K562 (cell line): Measurements from ENCODE around the gene TCF4. TPM values are rescaled to one million over a fixed set of nuclear protein-coding genes. Genes with fewer than 3 reads are reported as not detected.

Source experiments
- CEBPB ChIP-seq: fragments of 450-650 bp; IDR thresholded peaks from 2 replicates; pipeline ENCODE4 v1.6.1; 2016; ENCODE audit warnings: missing genetic modification characterization, missing compliant biosample characterization
- CTBP1 ChIP-seq: fragments of 450-650 bp; IDR thresholded peaks from 2 replicates; pipeline ENCODE4 v1.6.1; 2016; ENCODE audit warnings: borderline replicate concordance
- DPF2 ChIP-seq: fragments of 450-650 bp; IDR thresholded peaks from 2 replicates; pipeline ENCODE4 v1.6.1; 2016
- ELF2 ChIP-seq: fragments of 250-450 bp; sonication (Bioruptor Pico); IDR thresholded peaks from 2 replicates; pipeline ENCODE4 v1.5.0; 2021; ENCODE audit warnings: mild to moderate bottlenecking
- ETV5 ChIP-seq: sonication (generic); formaldehyde crosslinking; IDR thresholded peaks from 2 replicates; pipeline ENCODE4 v1.4.0; 2020; ENCODE audit warnings: low read depth, mild to moderate bottlenecking, missing genetic modification reagents
- FUS ChIP-seq: fragments of 200-400 bp; formaldehyde crosslinking; optimal IDR thresholded peaks from 2 replicates; pipeline ENCODE3; 2017; ENCODE audit warnings: low read depth, low read length
- HNRNPLL ChIP-seq: fragments of 200-400 bp; formaldehyde crosslinking; IDR thresholded peaks from 2 replicates; pipeline ENCODE4 v1.6.1; 2017; ENCODE audit warnings: low read length, low read depth, mild to moderate bottlenecking; ENCODE audit not compliant: poor library complexity, severe bottlenecking
- JUND ChIP-seq, 2 experiments: IDR thresholded peaks; 2 replicates in 1 of 2; 3 replicates in 1 of 2; pipeline ENCODE4 v1.6.1; 2011; ENCODE audit warnings: borderline replicate concordance in 2 of 2, low read depth in 2 of 2, low read length in 2 of 2, improper control_type of control experiment in 1 of 2, missing biosample characterization in 1 of 2, missing genetic modification characterization in 1 of 2, missing genetic modification reagents in 1 of 2
- NCOA6 ChIP-seq: fragments of 450-650 bp; IDR thresholded peaks from 2 replicates; pipeline ENCODE4 v1.6.1; 2017; ENCODE audit warnings: mild to moderate bottlenecking
- TAL1 ChIP-seq: fragments of 450-650 bp; IDR thresholded peaks from 2 replicates; pipeline ENCODE4 v1.6.1; 2016; ENCODE audit warnings: mild to moderate bottlenecking
- ZNF175 ChIP-seq: fragments of 200-800 bp; sonication (Bioruptor generic); IDR thresholded peaks from 2 replicates; pipeline ENCODE4 v1.6.1; 2016; ENCODE audit warnings: low read depth, mild to moderate bottlenecking, missing genetic modification characterization, missing compliant biosample characterization
- ZNF197 ChIP-seq: fragments of 200-800 bp; sonication (Bioruptor generic); IDR thresholded peaks from 2 replicates; pipeline ENCODE4 v1.6.1; 2016; ENCODE audit warnings: low read depth, missing genetic modification characterization, missing compliant biosample characterization
- ZNF561 ChIP-seq: fragments of 450-650 bp; formaldehyde crosslinking; conservative IDR thresholded peaks from 2 replicates; pipeline ENCODE4 v1.4.0; 2020; ENCODE audit warnings: mild to moderate bottlenecking, moderate library complexity
- polyA plus RNA-seq, 8 experiments: library from polyadenylated mRNA; depleted of rRNA in 4 of 8; stranded (reverse) in 5 of 8; unstranded in 3 of 8; fragments of >200 nt; fragmentation: Nextera tagmentation in 2 of 8; fragmentation: Illumina TruSeq in 1 of 8; extraction: Ambion mirVana in 2 of 8; extraction: Trizol in 1 of 8; gene quantifications; 2 replicates each; pipeline versions ENCODE4 v1.2.1 to v1.2.3, GENCODE V29; 2011 to 2014; ENCODE audit warnings: inconsistent platforms in 1 of 8, missing spikeins in 1 of 8
- total RNA-seq, 7 experiments: library from RNA; depleted of rRNA in 6 of 7; stranded (reverse); fragments of >200 nt in 6 of 7; fragmentation: Illumina TruSeq in 2 of 7; extraction: Trizol in 2 of 7; gene quantifications; 2 replicates each; pipeline versions ENCODE4 v1.2.1 to v1.2.3, GENCODE V29; 2011 to 2021; ENCODE audit warnings: low replicate concordance in 1 of 7
- TF ChIP-seq, protein P1 (sequence below): fragments of 450-650 bp; formaldehyde crosslinking; IDR thresholded peaks from 2 replicates; pipeline ENCODE4 v1.4.0; 2020; ENCODE audit warnings: mild to moderate bottlenecking, moderate library complexity
- TF ChIP-seq, protein P2 (sequence below): IDR thresholded peaks from 2 replicates; pipeline ENCODE4 v1.6.1; 2011; ENCODE audit not compliant: insufficient read length; ENCODE audit errors: extremely low read depth
- TF ChIP-seq, protein P3 (sequence below): fragments of 450-650 bp; IDR thresholded peaks from 2 replicates; pipeline ENCODE4 v1.6.1; 2016; ENCODE audit warnings: antibody characterized with exemption
- TF ChIP-seq, protein P4 (sequence below): fragments of 250-450 bp; sonication (Bioruptor Pico); IDR thresholded peaks from 2 replicates; pipeline ENCODE4 v1.8.0; 2021; ENCODE audit warnings: borderline replicate concordance, mild to moderate bottlenecking, moderate library complexity; ENCODE audit not compliant: poor library complexity, severe bottlenecking
- TF ChIP-seq, protein P5 (sequence below): fragments of 450-650 bp; IDR thresholded peaks from 2 replicates; pipeline ENCODE4 v1.6.1; 2018; ENCODE audit not compliant: partially characterized antibody

The TCF4 gene
- total and polyA plus RNA-seq, 9 of the 15 experiments (the other 6 are each of a cell fraction or from before 2014, with no cell fraction given): 4.8 to 24.7 (median 15.2) TPM

DNA sequence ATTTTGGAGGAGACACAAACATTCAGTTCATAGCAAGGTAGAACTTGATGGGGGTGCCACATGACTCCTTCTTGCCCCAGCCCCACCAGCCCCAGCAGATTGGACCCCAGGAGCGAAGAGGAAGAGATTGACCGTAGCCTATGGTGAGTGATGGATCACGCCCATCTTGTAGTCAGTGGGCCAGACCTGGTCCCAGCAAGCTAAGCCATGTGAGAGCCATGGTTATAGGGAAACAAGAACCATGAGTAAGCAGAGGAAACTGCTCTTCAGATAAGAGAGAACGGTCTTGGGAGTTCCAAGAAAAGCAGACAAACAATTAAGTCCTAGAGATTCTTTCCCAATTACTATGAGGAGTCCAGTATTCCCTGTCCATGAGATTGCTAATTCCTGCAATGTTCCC lies 4.6 kb upstream of the TCF4 start (continued):
- TF ChIP-seq, protein P1, sequence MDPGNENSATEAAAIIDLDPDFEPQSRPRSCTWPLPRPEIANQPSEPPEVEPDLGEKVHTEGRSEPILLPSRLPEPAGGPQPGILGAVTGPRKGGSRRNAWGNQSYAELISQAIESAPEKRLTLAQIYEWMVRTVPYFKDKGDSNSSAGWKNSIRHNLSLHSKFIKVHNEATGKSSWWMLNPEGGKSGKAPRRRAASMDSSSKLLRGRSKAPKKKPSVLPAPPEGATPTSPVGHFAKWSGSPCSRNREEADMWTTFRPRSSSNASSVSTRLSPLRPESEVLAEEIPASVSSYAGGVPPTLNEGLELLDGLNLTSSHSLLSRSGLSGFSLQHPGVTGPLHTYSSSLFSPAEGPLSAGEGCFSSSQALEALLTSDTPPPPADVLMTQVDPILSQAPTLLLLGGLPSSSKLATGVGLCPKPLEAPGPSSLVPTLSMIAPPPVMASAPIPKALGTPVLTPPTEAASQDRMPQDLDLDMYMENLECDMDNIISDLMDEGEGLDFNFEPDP (CRISPR knock-in tag): no peak
- no peak for TF ChIP-seq FUS
- TF ChIP-seq, protein P2, sequence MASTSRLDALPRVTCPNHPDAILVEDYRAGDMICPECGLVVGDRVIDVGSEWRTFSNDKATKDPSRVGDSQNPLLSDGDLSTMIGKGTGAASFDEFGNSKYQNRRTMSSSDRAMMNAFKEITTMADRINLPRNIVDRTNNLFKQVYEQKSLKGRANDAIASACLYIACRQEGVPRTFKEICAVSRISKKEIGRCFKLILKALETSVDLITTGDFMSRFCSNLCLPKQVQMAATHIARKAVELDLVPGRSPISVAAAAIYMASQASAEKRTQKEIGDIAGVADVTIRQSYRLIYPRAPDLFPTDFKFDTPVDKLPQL: no peak
- TF ChIP-seq CEBPB (tag): peak; percentile 46; the same call in 1 of the 2 replicates
- no peak for TF ChIP-seq NCOA6
- peak; percentile 67 for TF ChIP-seq JUND (IDR thresholded peaks at IDR 0.05; ENCODE audit: borderline replicate concordance, low read depth, low read length)
- peak; percentile 61; the same call in 1 of the 3 replicates for TF ChIP-seq JUND (tag; IDR thresholded peaks at IDR 0.05; ENCODE audit: borderline replicate concordance, low read depth, low read length)
- TF ChIP-seq, protein P3, sequence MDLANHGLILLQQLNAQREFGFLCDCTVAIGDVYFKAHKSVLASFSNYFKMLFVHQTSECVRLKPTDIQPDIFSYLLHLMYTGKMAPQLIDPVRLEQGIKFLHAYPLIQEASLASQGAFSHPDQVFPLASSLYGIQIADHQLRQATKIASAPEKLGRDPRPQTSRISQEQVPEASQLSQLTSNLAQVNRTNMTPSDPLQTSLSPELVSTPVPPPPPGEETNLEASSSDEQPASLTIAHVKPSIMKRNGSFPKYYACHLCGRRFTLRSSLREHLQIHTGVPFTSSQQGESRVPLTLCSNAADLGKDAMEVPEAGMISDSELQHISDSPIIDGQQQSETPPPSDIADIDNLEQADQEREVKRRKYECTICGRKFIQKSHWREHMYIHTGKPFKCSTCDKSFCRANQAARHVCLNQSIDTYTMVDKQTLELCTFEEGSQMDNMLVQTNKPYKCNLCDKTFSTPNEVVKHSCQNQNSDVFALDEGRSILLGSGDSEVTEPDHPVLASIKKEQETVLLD: no peak
- TF ChIP-seq, protein P4, sequence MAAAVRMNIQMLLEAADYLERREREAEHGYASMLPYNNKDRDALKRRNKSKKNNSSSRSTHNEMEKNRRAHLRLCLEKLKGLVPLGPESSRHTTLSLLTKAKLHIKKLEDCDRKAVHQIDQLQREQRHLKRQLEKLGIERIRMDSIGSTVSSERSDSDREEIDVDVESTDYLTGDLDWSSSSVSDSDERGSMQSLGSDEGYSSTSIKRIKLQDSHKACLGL (CRISPR knock-in tag): no peak
- peak; percentile 77; the same call in 1 of the 2 replicates for TF ChIP-seq ZNF197
- 0 out of 2 replicates have a peak, but pooled peaks have one; percentile 44 for TF ChIP-seq ZNF175 (CRISPR knock-in tag)
- TF ChIP-seq ELF2 (CRISPR knock-in tag): no peak
- TF ChIP-seq ZNF561 (CRISPR knock-in tag): no peak
- TF ChIP-seq ETV5 (CRISPR knock-in tag): peak; percentile 47; the same call in 1 of the 2 replicates
- TF ChIP-seq, protein P5, sequence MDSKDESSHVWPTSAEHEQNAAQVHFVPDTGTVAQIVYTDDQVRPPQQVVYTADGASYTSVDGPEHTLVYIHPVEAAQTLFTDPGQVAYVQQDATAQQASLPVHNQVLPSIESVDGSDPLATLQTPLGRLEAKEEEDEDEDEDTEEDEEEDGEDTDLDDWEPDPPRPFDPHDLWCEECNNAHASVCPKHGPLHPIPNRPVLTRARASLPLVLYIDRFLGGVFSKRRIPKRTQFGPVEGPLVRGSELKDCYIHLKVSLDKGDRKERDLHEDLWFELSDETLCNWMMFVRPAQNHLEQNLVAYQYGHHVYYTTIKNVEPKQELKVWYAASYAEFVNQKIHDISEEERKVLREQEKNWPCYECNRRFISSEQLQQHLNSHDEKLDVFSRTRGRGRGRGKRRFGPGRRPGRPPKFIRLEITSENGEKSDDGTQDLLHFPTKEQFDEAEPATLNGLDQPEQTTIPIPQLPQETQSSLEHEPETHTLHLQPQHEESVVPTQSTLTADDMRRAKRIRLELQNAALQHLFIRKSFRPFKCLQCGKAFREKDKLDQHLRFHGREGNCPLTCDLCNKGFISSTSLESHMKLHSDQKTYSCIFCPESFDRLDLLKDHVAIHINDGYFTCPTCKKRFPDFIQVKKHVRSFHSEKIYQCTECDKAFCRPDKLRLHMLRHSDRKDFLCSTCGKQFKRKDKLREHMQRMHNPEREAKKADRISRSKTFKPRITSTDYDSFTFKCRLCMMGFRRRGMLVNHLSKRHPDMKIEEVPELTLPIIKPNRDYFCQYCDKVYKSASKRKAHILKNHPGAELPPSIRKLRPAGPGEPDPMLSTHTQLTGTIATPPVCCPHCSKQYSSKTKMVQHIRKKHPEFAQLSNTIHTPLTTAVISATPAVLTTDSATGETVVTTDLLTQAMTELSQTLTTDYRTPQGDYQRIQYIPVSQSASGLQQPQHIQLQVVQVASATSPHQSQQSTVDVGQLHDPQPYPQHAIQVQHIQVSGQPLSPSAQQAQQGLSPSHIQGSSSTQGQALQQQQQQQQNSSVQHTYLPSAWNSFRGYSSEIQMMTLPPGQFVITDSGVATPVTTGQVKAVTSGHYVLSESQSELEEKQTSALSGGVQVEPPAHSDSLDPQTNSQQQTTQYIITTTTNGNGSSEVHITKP: peak; percentile 29
- TF ChIP-seq CTBP1: 0 out of 2 replicates have a peak, but pooled peaks have one; percentile 36
- TF ChIP-seq HNRNPLL: no peak
- 0 out of 2 replicates have a peak, but pooled peaks have one; percentile 11 for TF ChIP-seq TAL1
- peak; percentile 84 for TF ChIP-seq DPF2
